Measurements from ENCODE around the gene EIF4H. TPM values are rescaled to one million over a fixed set of nuclear protein-coding genes. Genes with fewer than 3 reads are reported as not detected.

Gene EIF4H
- total and polyA plus RNA-seq, 2 of the 8 experiments (the other 6 are each of a cell fraction or from before 2014, with no cell fraction given) = 323 to 382 TPM

DNA sequence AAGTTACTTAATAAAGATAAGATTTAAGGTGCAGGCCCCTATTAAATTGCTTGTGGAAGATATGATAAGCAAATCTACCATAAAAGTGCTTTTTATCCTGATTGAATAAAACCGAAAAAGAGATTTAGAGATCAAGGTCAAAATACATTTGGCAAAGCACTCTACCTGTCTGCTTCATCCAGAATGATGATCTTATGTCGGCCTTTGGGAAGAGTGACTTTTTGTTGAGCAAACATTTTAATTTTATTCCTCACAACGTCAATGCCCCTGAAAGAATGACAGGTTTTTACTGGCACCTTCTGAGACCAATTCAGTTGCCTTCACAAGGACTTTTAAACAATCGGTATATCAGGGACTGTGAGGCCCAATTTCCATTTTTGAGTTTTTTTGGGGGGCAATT, 72.3 kb downstream of the EIF4H start (continued):
- TF ChIP-seq CBX8 (IDR thresholded peaks at IDR 0.05; ENCODE audit: borderline replicate concordance, low read depth, low read length) = no peak

MicroRNAs within 50 kb of the gene (microRNA counts, 767-probe panel; counts per million panel counts)
- 879 counts per million, percentile 95 among the panel's probes with 10 or more counts for microRNA hsa-miR-590-3p
- 879 counts per million, percentile 95 among the panel's probes with 10 or more counts for microRNA hsa-miR-590-5p

Small RNA genes within 50 kb of the gene (microRNA-seq; reads per million reads assigned to microRNA genes)
- 81.0 to 118 reads per million in 2 experiments for gene MIR590 (ENCODE audit: borderline microRNAs expressed in 2 of 2, borderline number of aligned reads in 2 of 2, borderline replicate concordance in 1 of 2)

Small RNA genes within 50 kb of the gene (small RNA-seq; reads per million reads assigned to genes)
- gene MIR590 (ENCODE audit: insufficient read depth) = 120 reads per million, percentile 97 among the genes with 10 or more reads in this experiment

Other genes starting within 250 kb of the EIF4H start
- gene ELN, start 146.2 kb upstream of the EIF4H start, total RNA-seq (2021; fragmentation: NEBNext Ultra II Directional; extraction: Animal tissue kit (Norgen Biotek cat#: 25700)) = 5.6 and 5.9 TPM in 2 replicates
- gene ELN, start 146.2 kb upstream of the EIF4H start, polyA plus RNA-seq (2011; rRNA removed) = 5.1 and 5.4 TPM in 2 replicates
- 92.1 and 93.5 TPM in 2 replicates for gene LIMK1, start 90.6 kb upstream of the EIF4H start, total RNA-seq (2021; fragmentation: NEBNext Ultra II Directional; extraction: Animal tissue kit (Norgen Biotek cat#: 25700))
- gene LIMK1, start 90.6 kb upstream of the EIF4H start, polyA plus RNA-seq (2011; rRNA removed) = 108 and 172 TPM in 2 replicates
- 0.19 and 0.63 TPM in 2 replicates for gene LAT2, start 35.6 kb downstream of the EIF4H start, total RNA-seq (2021; fragmentation: NEBNext Ultra II Directional; extraction: Animal tissue kit (Norgen Biotek cat#: 25700))
- 0.20 and 0.23 TPM in 2 replicates for gene LAT2, start 35.6 kb downstream of the EIF4H start, polyA plus RNA-seq (2011; rRNA removed)
- 85.4 and 90.5 TPM in 2 replicates for gene RFC2, start 80.0 kb downstream of the EIF4H start, total RNA-seq (2021; fragmentation: NEBNext Ultra II Directional; extraction: Animal tissue kit (Norgen Biotek cat#: 25700))
- 40.8 and 52.9 TPM in 2 replicates for gene RFC2, start 80.0 kb downstream of the EIF4H start, polyA plus RNA-seq (2011; rRNA removed)
- 39.8 and 41.5 TPM in 2 replicates for gene CLIP2, start 115.1 kb downstream of the EIF4H start, total RNA-seq (2021; fragmentation: NEBNext Ultra II Directional; extraction: Animal tissue kit (Norgen Biotek cat#: 25700))
- 8.3 and 13.3 TPM in 2 replicates for gene CLIP2, start 115.1 kb downstream of the EIF4H start, polyA plus RNA-seq (2011; rRNA removed)

All from H1 (cell line).